ENCODE measurements around the gene SHISA5.

Gene SHISA5

DNA sequence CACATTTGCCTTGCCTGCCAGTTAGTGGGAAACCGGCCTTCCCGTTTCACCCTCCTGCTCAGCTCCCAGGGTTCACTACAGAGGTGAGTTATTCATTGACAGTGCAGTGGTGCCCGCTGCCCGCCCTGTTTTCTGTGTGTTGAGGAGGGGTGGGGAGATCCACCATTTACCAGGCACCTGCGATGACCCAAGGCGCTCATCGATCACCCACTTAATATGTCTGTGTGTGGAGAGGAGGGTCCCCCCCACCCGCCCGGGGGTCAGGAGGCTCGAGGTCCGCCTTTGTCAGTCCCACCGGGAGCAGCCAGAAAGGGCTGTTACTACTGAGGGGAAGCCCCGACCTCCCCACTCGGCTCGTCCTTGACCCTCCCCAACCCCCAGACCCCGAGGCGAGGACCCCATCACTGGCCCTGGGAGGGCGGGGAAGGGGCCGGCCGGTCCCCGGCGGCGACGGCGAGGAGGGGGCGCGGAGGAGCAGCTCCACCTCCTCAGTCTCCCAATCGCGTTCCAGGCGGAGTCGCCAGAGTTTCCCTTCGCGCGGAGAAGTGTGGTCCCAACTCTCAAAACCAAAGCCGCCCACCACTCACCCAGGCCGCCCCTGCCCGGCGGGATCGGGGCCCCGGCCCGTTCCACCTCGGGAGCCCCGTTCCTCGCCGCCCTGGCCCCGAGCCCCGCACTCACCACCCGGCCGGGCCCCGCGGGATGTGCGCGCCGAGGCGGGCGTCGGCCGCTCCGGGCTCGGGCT, 75.2 kb downstream of the SHISA5 start:
- no peaks in the 10 kb centered on the region for H3K27me3 ChIP-seq
- TF ChIP-seq Cebpa-rat (IDR thresholded peaks at IDR 0.05) = no peak
- H3K27ac ChIP-seq = peak overlapping the region; percentile 98
- H3K36me3 ChIP-seq = peaks cover 36% of the 10 kb centered on the region
- H3K4me3 ChIP-seq = peak overlapping the region; percentile 95
- H3K9me3 ChIP-seq = no peaks in the 10 kb centered on the region
- H3K4me2 ChIP-seq = peak overlapping the region; percentile 98
- peak overlapping the region; percentile 98 for H3K9ac ChIP-seq
- H3K4me1 ChIP-seq = peaks cover 55% of the 10 kb centered on the region
- peaks cover 43% of the 10 kb centered on the region for H4K20me1 ChIP-seq

- Histone ChIP-seq H3K9me3 (no peaks in the 10 kb centered on the region), H3K9ac (peak overlapping the region; percentile 98), H3K4me2 (peak overlapping the region; percentile 98), H3K27ac (peak overlapping the region; percentile 98), H4K20me1 (peaks cover 49% of the 10 kb centered on the region), H3K4me1 (peaks cover 61% of the 10 kb centered on the region), H3K27me3 (no peaks in the 10 kb centered on the region), H3K4me3 (peak overlapping the region; percentile 95), H3K36me3 (peaks cover 36% of the 10 kb centered on the region)
- no peak for TF ChIP-seq Cebpa-rat (IDR thresholded peaks at IDR 0.05)
Observed at GRCh38 chr3:48428088-48428571, 75.8 kb downstream of the SHISA5 start.

DNA sequence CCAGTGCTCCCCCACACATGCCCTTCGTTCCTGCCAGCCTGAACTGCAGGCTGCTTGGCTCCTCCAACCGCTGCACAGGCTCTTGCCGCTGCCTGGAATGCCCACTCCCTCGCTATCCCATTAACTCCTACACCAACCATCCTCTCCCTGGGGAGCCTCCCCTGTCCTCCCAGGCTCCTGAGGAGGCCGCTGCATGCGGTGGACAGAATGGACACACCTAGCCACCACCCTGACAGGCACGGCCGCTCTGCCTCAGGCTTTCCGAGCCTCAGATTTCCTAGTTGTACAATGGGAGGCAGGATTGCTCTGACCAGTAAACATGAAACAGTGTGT, 76.4 kb downstream of the SHISA5 start:
- Histone ChIP-seq H3K9ac (peak overlapping the region; percentile 98), H4K20me1 (peaks cover 55% of the 10 kb centered on the region), H3K4me2 (peak overlapping the region; percentile 98), H3K4me1 (peaks cover 67% of the 10 kb centered on the region), H3K9me3 (no peaks in the 10 kb centered on the region), H3K27ac (peak overlapping the region; percentile 98), H3K36me3 (peaks cover 36% of the 10 kb centered on the region), H3K27me3 (no peaks in the 10 kb centered on the region), H3K4me3 (peak overlapping the region; percentile 95)
- TF ChIP-seq Cebpa-rat (IDR thresholded peaks at IDR 0.05) = no peak

GRCh38 chr3:48426944-48427629, 76.9 kb downstream of the SHISA5 start:
- TF ChIP-seq Cebpa-rat (IDR thresholded peaks at IDR 0.05) = no peak
- Histone ChIP-seq H3K27ac (peak overlapping the region; percentile 98), H3K9me3 (no peaks in the 10 kb centered on the region), H3K27me3 (no peaks in the 10 kb centered on the region), H3K36me3 (peaks cover 36% of the 10 kb centered on the region), H3K4me3 (peak overlapping the region; percentile 95), H3K9ac (peak overlapping the region; percentile 98), H4K20me1 (peaks cover 60% of the 10 kb centered on the region), H3K4me1 (peaks cover 72% of the 10 kb centered on the region), H3K4me2 (peak overlapping the region; percentile 98)

DNA sequence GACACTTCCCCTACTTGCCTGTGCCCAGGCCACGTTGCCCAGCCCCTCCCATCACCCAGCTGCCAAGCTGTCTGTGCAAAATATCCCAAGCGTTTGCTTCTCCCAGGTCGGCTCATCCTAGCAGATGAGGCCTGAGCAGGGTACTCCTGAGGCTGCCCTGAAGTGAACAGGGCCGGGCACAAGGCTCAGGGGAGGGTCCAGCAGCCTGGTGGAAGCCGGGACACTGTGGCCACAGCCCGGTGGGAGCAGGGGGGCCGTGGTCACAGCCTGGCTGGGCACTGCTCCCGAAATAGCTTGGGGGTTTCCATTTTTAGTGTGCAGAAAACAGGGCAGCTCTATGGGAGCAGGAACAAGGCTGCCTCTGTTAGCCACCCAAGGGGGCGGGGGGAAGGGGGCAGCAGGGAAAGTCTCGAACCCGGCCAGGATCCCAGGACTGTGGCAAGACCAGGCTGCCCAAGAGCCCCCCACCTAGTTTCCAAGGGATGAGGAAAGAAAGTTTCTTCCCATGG, 77.5 kb downstream of the SHISA5 start:
- H3K9ac ChIP-seq = peak overlapping the region; percentile 98
- TF ChIP-seq Cebpa-rat (IDR thresholded peaks at IDR 0.05) = no peak
- H3K4me2 ChIP-seq = peak overlapping the region; percentile 98
- no peaks in the 10 kb centered on the region for H3K9me3 ChIP-seq
- H3K4me1 ChIP-seq = peaks cover 77% of the 10 kb centered on the region
- H3K36me3 ChIP-seq = peaks cover 41% of the 10 kb centered on the region
- H4K20me1 ChIP-seq = peaks cover 66% of the 10 kb centered on the region
- peak overlapping the region; percentile 98 for H3K27ac ChIP-seq
- H3K4me3 ChIP-seq = peak overlapping the region; percentile 95
- H3K27me3 ChIP-seq = no peaks in the 10 kb centered on the region

GRCh38 chr3:48425281-48425812, 78.6 kb downstream of the SHISA5 start:
- peak overlapping the region; percentile 98 for H3K27ac ChIP-seq
- peak overlapping the region; percentile 98 for H3K4me2 ChIP-seq
- H3K9ac ChIP-seq = peak overlapping the region; percentile 98
- H3K4me3 ChIP-seq = 0 out of 2 replicates have a peak overlapping the region, but pooled peaks have one; percentile 95
- no peaks in the 10 kb centered on the region for H3K9me3 ChIP-seq
- H3K27me3 ChIP-seq = no peaks in the 10 kb centered on the region
- no peak for TF ChIP-seq Cebpa-rat (IDR thresholded peaks at IDR 0.05)
- peaks cover 52% of the 10 kb centered on the region for H3K36me3 ChIP-seq
- H4K20me1 ChIP-seq = peaks cover 77% of the 10 kb centered on the region
- H3K4me1 ChIP-seq = peaks cover 72% of the 10 kb centered on the region

DNA sequence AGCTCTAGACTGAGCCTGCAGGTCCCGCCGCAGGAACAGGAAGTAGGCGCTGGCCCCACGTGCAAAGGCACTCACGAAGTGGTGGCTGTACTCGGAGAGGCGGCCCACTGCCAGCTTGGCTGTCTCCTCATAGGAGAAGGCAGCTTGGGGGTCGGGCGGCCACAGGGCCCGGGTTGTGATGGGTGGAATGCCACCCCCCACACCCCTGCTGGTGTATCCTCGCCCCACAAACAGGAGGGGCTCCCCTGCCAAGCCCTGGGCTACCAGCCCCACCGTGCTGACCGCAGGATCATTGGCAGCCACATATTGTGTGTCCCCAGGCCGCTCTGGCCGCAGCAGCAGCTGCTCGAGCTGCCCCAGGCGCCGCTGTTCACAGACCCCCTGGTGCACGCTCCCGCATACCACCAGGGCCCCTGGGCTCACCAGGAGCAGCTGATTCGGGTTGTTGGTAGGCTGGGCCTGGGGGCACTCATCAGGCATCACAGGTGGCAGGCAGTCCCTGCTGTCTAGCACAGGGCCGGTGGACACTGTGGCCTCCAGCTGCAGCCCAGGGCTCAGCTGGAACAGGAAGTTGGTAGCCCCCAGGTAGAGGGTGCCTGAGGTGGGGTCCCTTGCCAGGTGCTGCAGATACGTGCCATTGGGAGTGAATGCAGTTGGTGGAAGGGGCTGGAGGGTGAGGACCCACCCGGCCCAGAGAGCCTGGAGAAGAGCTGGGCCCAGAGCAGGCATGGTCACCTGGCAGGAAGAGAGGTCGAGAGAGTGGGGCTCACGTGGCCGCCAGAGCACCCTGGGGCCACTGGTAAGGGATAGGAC, 79.9 kb downstream of the SHISA5 start:
- Histone ChIP-seq H4K20me1 (peaks cover 90% of the 10 kb centered on the region), H3K9ac (peak overlapping the region; percentile 98; the same call in 1 of the 2 replicates), H3K4me3 (no peak overlapping the region), H3K4me2 (peak overlapping the region; percentile 98), H3K4me1 (peaks cover 66% of the 10 kb centered on the region), H3K9me3 (no peaks in the 10 kb centered on the region), H3K36me3 (peaks cover 64% of the 10 kb centered on the region), H3K27me3 (no peaks in the 10 kb centered on the region), H3K27ac (peak overlapping the region; percentile 98)
- TF ChIP-seq Cebpa-rat (IDR thresholded peaks at IDR 0.05) = no peak

GRCh38 chr3:48423241-48423882, 80.6 kb downstream of the SHISA5 start:
- TF ChIP-seq Cebpa-rat (IDR thresholded peaks at IDR 0.05) = no peak
- H3K36me3 ChIP-seq = peaks cover 71% of the 10 kb centered on the region
- H3K4me3 ChIP-seq = no peak overlapping the region
- peak overlapping the region; percentile 41 for H3K9ac ChIP-seq
- no peaks in the 10 kb centered on the region for H3K9me3 ChIP-seq
- H3K27me3 ChIP-seq = no peaks in the 10 kb centered on the region
- peak overlapping the region; percentile 98; the same call in 1 of the 2 replicates for H3K27ac ChIP-seq
- H3K4me1 ChIP-seq = peaks cover 66% of the 10 kb centered on the region
- H3K4me2 ChIP-seq = peak overlapping the region; percentile 98
- peaks cover 97% of the 10 kb centered on the region for H4K20me1 ChIP-seq

DNA sequence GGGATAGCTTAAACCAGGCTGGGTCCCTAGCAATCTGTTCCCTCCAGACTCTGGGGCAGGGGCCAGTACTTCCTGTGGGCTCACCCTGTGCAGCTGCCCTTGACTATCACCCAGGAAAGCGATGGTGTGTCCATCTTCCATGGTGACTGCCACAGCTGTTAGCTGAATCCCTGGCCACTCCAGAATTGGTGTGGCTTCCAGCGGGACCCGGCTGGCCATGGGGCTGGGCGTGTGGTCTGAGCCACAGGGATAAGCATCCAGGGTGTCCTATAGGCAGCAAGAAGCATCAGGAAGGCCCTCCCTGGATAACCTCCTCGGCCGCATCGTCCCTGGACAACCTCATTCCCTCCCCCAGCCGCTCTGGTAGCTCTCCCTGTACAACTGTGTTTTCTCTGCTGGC, 81.3 kb downstream of the SHISA5 start:
- peak overlapping the region; percentile 41; the same call in 1 of the 2 replicates for H3K9ac ChIP-seq
- peaks cover 61% of the 10 kb centered on the region for H3K4me1 ChIP-seq
- no peak overlapping the region for H3K4me3 ChIP-seq
- no peaks in the 10 kb centered on the region for H3K27me3 ChIP-seq
- no peaks in the 10 kb centered on the region for H3K9me3 ChIP-seq
- H3K4me2 ChIP-seq = peak overlapping the region; percentile 98
- H3K27ac ChIP-seq = peak overlapping the region; percentile 62
- peaks cover 97% of the 10 kb centered on the region for H4K20me1 ChIP-seq
- TF ChIP-seq Cebpa-rat (IDR thresholded peaks at IDR 0.05) = no peak
- peaks cover 78% of the 10 kb centered on the region for H3K36me3 ChIP-seq

Measured in BLaER1 (cell line).